H1 (cell line): Measurements from ENCODE around the gene EXOC3L1. TPM values are rescaled to one million over a fixed set of nuclear protein-coding genes. Genes with fewer than 3 reads are reported as not detected.

ENCODE experiments used
- CTCF ChIA-PET: fragments of 300-600 bp; sonication (Branson Sonifier 250); formaldehyde crosslinking; loops from one replicate; lab custom pipeline; 2021; ENCODE audit not compliant: partially characterized antibody; lab: Charles Lee
- POLR2A ChIA-PET: fragments of 300-600 bp; sonication (Branson Sonifier 250); formaldehyde crosslinking; loops from one replicate; lab custom pipeline; 2021; ENCODE audit warnings: inconsistent platforms; ENCODE audit not compliant: partially characterized antibody; lab: Charles Lee
- DNase-seq, 2 experiments: peaks; one replicate each; pipeline versions ENCODE4 v3.0.0 to v3.0.0-alpha.2; 2010 to 2022; ENCODE audit warnings: low spot score in 2 of 2, low read depth in 1 of 2, mixed read lengths in 1 of 2
- FAIRE-seq: peaks from 2 replicates; lab custom pipeline; 2011; peaks lifted over from hg19 to GRCh38; lab: Jason Lieb, UNC
- H2AFZ ChIP-seq: 2 replicates; pipeline ENCODE4 v1.8.1; 2012; ENCODE audit warnings: low read length, inconsistent platforms
- H2AK5ac ChIP-seq: 2 replicates; pipeline ENCODE4 v1.6.1; 2013; ENCODE audit warnings: low read depth, low read length
- H2BK120ac ChIP-seq: replicated peaks from 2 replicates; pipeline ENCODE3; 2013; ENCODE audit warnings: low read depth, low read length, inconsistent platforms
- H2BK12ac ChIP-seq: 2 replicates; pipeline ENCODE4 v1.6.1; 2013; ENCODE audit warnings: low read depth, low read length
- H2BK15ac ChIP-seq: 2 replicates; pipeline ENCODE4 v1.6.1; 2013; ENCODE audit warnings: low read length
- H2BK20ac ChIP-seq: 2 replicates; pipeline ENCODE4 v1.6.1; 2013; ENCODE audit warnings: low read length
- H2BK5ac ChIP-seq: 2 replicates; pipeline ENCODE4 v1.6.1; 2013; ENCODE audit warnings: low read depth, low read length
- H3K14ac ChIP-seq: 2 replicates; pipeline ENCODE4 v1.6.1; 2013; ENCODE audit warnings: inconsistent platforms; ENCODE audit not compliant: insufficient read length
- H3K18ac ChIP-seq: 2 replicates; pipeline ENCODE4 v1.6.1; 2013; ENCODE audit warnings: low read length; ENCODE audit errors: extremely low read depth
- H3K23ac ChIP-seq: 2 replicates; pipeline ENCODE4 v1.6.1; 2013; ENCODE audit warnings: inconsistent platforms; ENCODE audit not compliant: insufficient read length
- H3K23me2 ChIP-seq: 2 replicates; pipeline ENCODE4 v1.6.1; 2013; ENCODE audit warnings: low read depth, low read length
- H3K27ac ChIP-seq: 2 replicates; pipeline ENCODE4 v1.6.1; 2011; ENCODE audit warnings: low read depth, low read length, inconsistent platforms
- H3K27me3 ChIP-seq, 4 experiments: replicated peaks in 1 of 4; 1 replicate in 1 of 4; 2 replicates in 3 of 4; pipeline versions ENCODE4 v1.6.1 to v1.8.1; 2011 to 2013; ENCODE audit warnings: low read length in 3 of 4, mild to moderate bottlenecking in 3 of 4, inconsistent platforms in 2 of 4, mixed read lengths in 2 of 4, moderate library complexity in 1 of 4; ENCODE audit not compliant: control insufficient read depth in 3 of 4, insufficient read depth in 3 of 4; ENCODE audit errors: extremely low read depth in 1 of 4
- H3K36me3 ChIP-seq, 4 experiments: 2 replicates each; pipeline versions ENCODE4 v1.6.1 to v1.8.1; 2011 to 2013; ENCODE audit warnings: mild to moderate bottlenecking in 4 of 4, low read length in 3 of 4, moderate library complexity in 2 of 4, control low read depth in 1 of 4, inconsistent platforms in 1 of 4; ENCODE audit not compliant: insufficient read depth in 4 of 4, control insufficient read depth in 2 of 4
- H3K4ac ChIP-seq: replicated peaks from 2 replicates; pipeline ENCODE3; 2013; ENCODE audit warnings: low read length, low read depth, mixed read lengths, inconsistent platforms; ENCODE audit not compliant: insufficient read length
- H3K4me1 ChIP-seq, 4 experiments: replicated peaks in 1 of 4; 1 replicate in 1 of 4; 2 replicates in 3 of 4; pipeline versions ENCODE4 v1.6.1 to v1.8.1; 2011 to 2013; ENCODE audit warnings: low read length in 3 of 4, inconsistent platforms in 2 of 4, mixed read lengths in 1 of 4; ENCODE audit not compliant: insufficient read depth in 4 of 4, control insufficient read depth in 3 of 4
- H3K4me2 ChIP-seq, 2 experiments: 2 replicates each; pipeline versions ENCODE4 v1.6.1 to v1.8.1; 2011 to 2013; ENCODE audit warnings: low read depth in 2 of 2, low read length in 2 of 2, control low read depth in 1 of 2, inconsistent platforms in 1 of 2, mild to moderate bottlenecking in 1 of 2; ENCODE audit not compliant: insufficient read depth in 1 of 2
- H3K4me3 ChIP-seq, 4 experiments: fragments of 200-600, 300-600 bp in 1 of 4; sonication (generic), shearing (Covaris generic), sonication (Bioruptor Twin) in 1 of 4; 2 replicates each; pipeline versions ENCODE4 v1.5.1 to v1.8.1; 2011 to 2016; ENCODE audit warnings: low read length in 4 of 4, low read depth in 3 of 4, control low read depth in 2 of 4, inconsistent platforms in 2 of 4, mild to moderate bottlenecking in 2 of 4, mixed read lengths in 1 of 4, moderate library complexity in 1 of 4; ENCODE audit not compliant: insufficient read depth in 2 of 4; ENCODE audit errors: extremely low read depth in 1 of 4
- H3K56ac ChIP-seq: replicated peaks from 2 replicates; pipeline ENCODE3; 2013; ENCODE audit warnings: low read depth, mild to moderate bottlenecking, mixed read lengths, low read length, inconsistent platforms; ENCODE audit not compliant: insufficient read length
- H3K79me1 ChIP-seq: 2 replicates; pipeline ENCODE4 v1.6.1; 2013; ENCODE audit warnings: low read depth, low read length, control low read depth
- H3K79me2 ChIP-seq, 2 experiments: 2 replicates each; pipeline versions ENCODE4 v1.6.1 to v1.8.1; 2012 to 2013; ENCODE audit warnings: low read length in 2 of 2, mild to moderate bottlenecking in 2 of 2, inconsistent platforms in 1 of 2; ENCODE audit not compliant: insufficient read depth in 2 of 2, control insufficient read depth in 1 of 2
- H3K9ac ChIP-seq, 4 experiments: replicated peaks in 1 of 4; 1 replicate in 1 of 4; 2 replicates in 3 of 4; pipeline versions ENCODE4 v1.6.1 to v1.8.1; 2011 to 2013; ENCODE audit warnings: low read depth in 3 of 4, low read length in 3 of 4, control low read depth in 2 of 4, mild to moderate bottlenecking in 2 of 4, moderate library complexity in 2 of 4, inconsistent platforms in 1 of 4; ENCODE audit errors: extremely low read depth in 1 of 4
- H3K9me3 ChIP-seq, 2 experiments: 2 replicates each; pipeline versions ENCODE4 v1.6.1 to v1.8.1; 2012 to 2013; ENCODE audit warnings: mild to moderate bottlenecking in 2 of 2, moderate library complexity in 2 of 2, control low read depth in 1 of 2, inconsistent platforms in 1 of 2, low read depth in 1 of 2, low read length in 1 of 2, mixed read lengths in 1 of 2; ENCODE audit not compliant: insufficient read depth in 2 of 2
- H4K20me1 ChIP-seq, 2 experiments: replicated peaks in 1 of 2; 2 replicates each; pipeline versions ENCODE3 to v1.8.1; 2011 to 2013; ENCODE audit warnings: inconsistent platforms in 2 of 2, low read length in 2 of 2, mild to moderate bottlenecking in 1 of 2; ENCODE audit not compliant: insufficient read depth in 2 of 2, control insufficient read depth in 1 of 2
- H4K5ac ChIP-seq: 2 replicates; pipeline ENCODE4 v1.6.1; 2013; ENCODE audit warnings: low read length, low read depth, mixed read lengths, inconsistent platforms; ENCODE audit not compliant: insufficient read length
- H4K8ac ChIP-seq: 2 replicates; pipeline ENCODE4 v1.8.0; 2013; ENCODE audit warnings: mild to moderate bottlenecking, moderate library complexity, low read length, inconsistent platforms; ENCODE audit not compliant: insufficient read depth; ENCODE audit errors: extremely low read depth
- H4K91ac ChIP-seq: replicated peaks from 2 replicates; pipeline ENCODE3; 2013; ENCODE audit warnings: low read length, mixed read lengths, inconsistent platforms; ENCODE audit not compliant: insufficient read length
- ASH2L ChIP-seq: fragments of 200-600, 300-600 bp; sonication (generic); IDR thresholded peaks from one replicate; pipeline ENCODE4 v1.7.1; 2017; ENCODE audit warnings: low read length
- BCL11A ChIP-seq, 2 experiments: IDR thresholded peaks; one replicate each; pipeline ENCODE4 v1.6.1; 2011; ENCODE audit warnings: low read depth in 2 of 2, low read length in 2 of 2, mild to moderate bottlenecking in 2 of 2
- BRCA1 ChIP-seq: IDR thresholded peaks from 2 replicates; pipeline ENCODE4 v1.6.1; 2012; ENCODE audit warnings: low read depth, low read length, improper control_type of control experiment
- NRF1 ChIP-seq: IDR thresholded peaks from 2 replicates; pipeline ENCODE4 v1.6.1; 2011; ENCODE audit warnings: mild to moderate bottlenecking, low read depth, low read length, improper control_type of control experiment
- RBBP5 ChIP-seq: IDR thresholded peaks from 2 replicates; pipeline ENCODE4 v1.7.1; 2012; ENCODE audit warnings: low read depth, mild to moderate bottlenecking, inconsistent platforms, low read length, moderate library complexity, borderline replicate concordance
- TBP ChIP-seq: IDR thresholded peaks from 2 replicates; pipeline ENCODE4 v1.6.1; 2011; ENCODE audit warnings: low read depth, low read length, improper control_type of control experiment
- TEAD4 ChIP-seq: IDR thresholded peaks from 2 replicates; pipeline ENCODE4 v1.6.1; 2012; ENCODE audit warnings: low read depth, low read length, inconsistent platforms, mixed read lengths
- WGBS, 2 experiments: shearing (Covaris generic) in 1 of 2; methylation state at CpG; one replicate each; pipeline versions ENCODE4 v1.1.6 to v1.1.7; 2013 to 2015; ENCODE audit warnings: low lambda C conversion rate in 2 of 2, mixed read lengths in 2 of 2, inconsistent platforms in 1 of 2, low coverage in 1 of 2, missing lambda C conversion rate in 1 of 2; ENCODE audit not compliant: insufficient replicate concordance in 2 of 2, insufficient coverage in 1 of 2, insufficient read length in 1 of 2; ENCODE audit errors: extremely low coverage in 1 of 2, missing lambda C conversion rate in 1 of 2; 5-methylcytosine and 5-hydroxymethylcytosine counted together
- polyA plus RNA-seq, 7 experiments: library from polyadenylated mRNA; depleted of rRNA in 3 of 7; stranded (reverse) in 5 of 7; unstranded in 2 of 7; fragments of >200 nt in 5 of 7; fragments of 200-250 nt in 2 of 7; gene quantifications; 1 replicate in 5 of 7; 2 replicates in 1 of 7; 4 replicates in 1 of 7; pipeline versions ENCODE4 v1.2.1 to v1.2.3, GENCODE V29; 2011 to 2013; ENCODE audit warnings: missing spikeins in 2 of 7, mixed read lengths in 2 of 7
- total RNA-seq: library from RNA; stranded (reverse); fragmentation: NEBNext Ultra II Directional; extraction: Animal tissue kit (Norgen Biotek cat#: 25700); gene quantifications from 2 replicates; pipeline ENCODE4 v1.2.1, GENCODE V29; 2021
- TF ChIP-seq, protein P1 (sequence below): IDR thresholded peaks from 2 replicates; pipeline ENCODE4 v1.6.1; 2011; ENCODE audit warnings: low read depth, mild to moderate bottlenecking, low read length; ENCODE audit not compliant: insufficient read depth
- TF ChIP-seq, protein P2 (sequence below), 3 experiments: IDR thresholded peaks; 1 replicate in 2 of 3; 2 replicates in 1 of 3; pipeline versions ENCODE4 v1.5.1 to v1.6.1; 2011; ENCODE audit warnings: low read length in 3 of 3, mild to moderate bottlenecking in 3 of 3, inconsistent platforms in 2 of 3, low read depth in 1 of 3, moderate library complexity in 1 of 3; ENCODE audit not compliant: insufficient read depth in 1 of 3; ENCODE audit errors: control extremely low read depth in 1 of 3

EXOC3L1 gene
- total and polyA plus RNA-seq, 2 of the 8 experiments (the other 6 are each of a cell fraction or from before 2014, with no cell fraction given): 1.3 TPM

DNA sequence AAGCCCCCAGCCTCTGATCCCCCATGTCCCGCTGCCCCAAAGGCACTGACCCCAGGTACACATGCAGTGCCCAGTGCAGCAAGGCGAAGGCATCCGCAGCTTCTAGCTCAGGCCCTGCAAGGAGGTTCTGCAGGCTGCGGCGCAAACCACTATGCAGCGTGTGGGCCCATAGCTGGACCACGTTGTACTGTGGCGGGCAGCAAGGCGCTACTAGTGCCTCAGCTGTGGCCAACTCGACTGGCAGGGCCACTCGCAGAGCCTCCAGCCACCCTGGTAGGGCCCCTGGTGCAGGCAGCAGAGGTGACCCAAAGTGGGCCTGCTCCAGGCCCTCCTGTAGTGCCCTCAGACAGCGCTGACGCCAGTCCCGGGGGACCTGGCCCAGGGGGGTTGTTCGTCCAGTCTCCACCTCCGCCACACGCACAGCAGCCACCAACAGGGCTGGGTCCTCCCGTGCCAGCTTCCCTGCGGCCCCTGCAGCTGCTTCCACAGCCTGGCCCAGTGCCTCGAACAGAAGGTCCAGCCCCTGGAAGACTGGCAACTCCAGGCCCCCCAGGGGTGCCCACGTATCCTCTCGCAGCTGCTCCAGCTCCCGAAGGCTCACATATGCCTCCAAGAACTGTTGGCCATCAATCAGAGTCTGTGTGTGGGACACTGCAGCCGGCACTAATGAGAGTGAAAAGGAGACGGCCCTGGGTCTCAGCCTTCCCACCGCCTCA, 2.6 kb downstream of the EXOC3L1 start:
- no peak overlapping the region; the same call in 1 of the 2 replicates for H4K8ac ChIP-seq
- POLR2A ChIA-PET: interaction anchor here (0.5 to 1.6 kb wide), 4 partner anchors 11 to 235 kb away, joined by 3 to 8 read pairs (median 4); no protein-coding TSS in a partner anchor
- TF ChIP-seq BCL11A (IDR thresholded peaks at IDR 0.05; ENCODE audit: low read depth in 2 of 2, low read length in 2 of 2) (no peak), TBP (no peak), RBBP5 (no peak), NRF1 (no peak), TEAD4 (no peak), BRCA1 (no peak), ASH2L (no peak)
- TF ChIP-seq, protein P1, sequence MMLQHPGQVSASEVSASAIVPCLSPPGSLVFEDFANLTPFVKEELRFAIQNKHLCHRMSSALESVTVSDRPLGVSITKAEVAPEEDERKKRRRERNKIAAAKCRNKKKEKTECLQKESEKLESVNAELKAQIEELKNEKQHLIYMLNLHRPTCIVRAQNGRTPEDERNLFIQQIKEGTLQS: no peak
- TF ChIP-seq, protein P2, sequence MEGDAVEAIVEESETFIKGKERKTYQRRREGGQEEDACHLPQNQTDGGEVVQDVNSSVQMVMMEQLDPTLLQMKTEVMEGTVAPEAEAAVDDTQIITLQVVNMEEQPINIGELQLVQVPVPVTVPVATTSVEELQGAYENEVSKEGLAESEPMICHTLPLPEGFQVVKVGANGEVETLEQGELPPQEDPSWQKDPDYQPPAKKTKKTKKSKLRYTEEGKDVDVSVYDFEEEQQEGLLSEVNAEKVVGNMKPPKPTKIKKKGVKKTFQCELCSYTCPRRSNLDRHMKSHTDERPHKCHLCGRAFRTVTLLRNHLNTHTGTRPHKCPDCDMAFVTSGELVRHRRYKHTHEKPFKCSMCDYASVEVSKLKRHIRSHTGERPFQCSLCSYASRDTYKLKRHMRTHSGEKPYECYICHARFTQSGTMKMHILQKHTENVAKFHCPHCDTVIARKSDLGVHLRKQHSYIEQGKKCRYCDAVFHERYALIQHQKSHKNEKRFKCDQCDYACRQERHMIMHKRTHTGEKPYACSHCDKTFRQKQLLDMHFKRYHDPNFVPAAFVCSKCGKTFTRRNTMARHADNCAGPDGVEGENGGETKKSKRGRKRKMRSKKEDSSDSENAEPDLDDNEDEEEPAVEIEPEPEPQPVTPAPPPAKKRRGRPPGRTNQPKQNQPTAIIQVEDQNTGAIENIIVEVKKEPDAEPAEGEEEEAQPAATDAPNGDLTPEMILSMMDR (IDR thresholded peaks at IDR 0.05; ENCODE audit: control extremely low read depth in 1 of 3, insufficient read depth in 1 of 3, low read depth in 1 of 3, low read length in 3 of 3): no peak

More for the DNA sequence above, 2.6 kb downstream of the EXOC3L1 start:
- H4K91ac ChIP-seq: no peak overlapping the region
- WGBS, 2 experiments: 91% methylated on average over 24 of the region's 26 CpGs; no CpG with 5 or more reads in 1 of the 2 experiments
- no peaks in the 10 kb centered on the region; a peak in 1 of 8 replicates for H3K36me3 ChIP-seq
- no peak overlapping the region for H2BK5ac ChIP-seq
- H2BK20ac ChIP-seq: no peak overlapping the region
- no peak overlapping the region for H2AK5ac ChIP-seq
- peak overlapping the region; percentile 69 for H3K4ac ChIP-seq
- no peak overlapping the region for H3K23ac ChIP-seq
- H4K5ac ChIP-seq: no peak overlapping the region
- no peak overlapping the region for H3K4me2 ChIP-seq
- CTCF ChIA-PET: interaction anchor here (0.6 to 9.3 kb wide), 9 partner anchors 12 to 756 kb away, joined by 3 to 151 read pairs (median 3); partner anchors contain the start of genes ELMO3, FBXL8, HSF4 and LCAT
- H4K20me1 ChIP-seq: peaks cover 2 to 17% of the 10 kb centered on the region in 2 experiments
- no peak overlapping the region for H3K27ac ChIP-seq
- H3K4me1 ChIP-seq: peaks cover 0 to 17% (median 10%) of the 10 kb centered on the region in 4 experiments; a peak in 6 of 7 replicates
- no peak overlapping the region for H2BK12ac ChIP-seq
- no peak overlapping the region for H3K14ac ChIP-seq
- no peak overlapping the region for H3K9ac ChIP-seq
- peaks cover 13% of the 10 kb centered on the region; the same call in 1 of the 2 replicates for H3K23me2 ChIP-seq
- H3K79me2 ChIP-seq: peaks cover under 1 to 7% of the 10 kb centered on the region in 2 experiments
- H2BK15ac ChIP-seq: no peak overlapping the region
- no peak for FAIRE-seq
- H3K18ac ChIP-seq: no peak overlapping the region
- no peak for DNase-seq
- H2BK120ac ChIP-seq: no peak overlapping the region
- peaks cover 8 to 32% (median 19%) of the 10 kb centered on the region in 4 experiments for H3K27me3 ChIP-seq
- no peak overlapping the region for H2AFZ ChIP-seq
- no peak overlapping the region for H3K56ac ChIP-seq
- peaks cover under 1% of the 10 kb centered on the region; the same call in 1 of the 2 replicates for H3K79me1 ChIP-seq
- H3K9me3 ChIP-seq: no peaks in the 10 kb centered on the region
- no peak overlapping the region for H3K4me3 ChIP-seq
